Ovary (tissue), 9 donors: ENCODE results near the gene TMEM186. TPM values are rescaled to one million over a fixed set of nuclear protein-coding genes. Genes with fewer than 3 reads are reported as not detected.
"Not testable (repeated sequence)": the region's sequence is repeated elsewhere in the genome, so short reads cannot be mapped to it uniquely, and the experiment has no call there.

Experiments used
- DNase-seq, 5 donors: peaks; one replicate each; pipeline ENCODE4 v3.0.0-alpha.2; 2019 to 2020
- H3K27ac ChIP-seq, 2 donors: fragments of 200-600 bp; one replicate each; pipeline versions ENCODE4 v1.5.1 to v1.8.0; 2019 to 2022
- H3K27me3 ChIP-seq: fragments of 200-600 bp; one replicate; pipeline ENCODE4 v1.8.0; 2022
- H3K36me3 ChIP-seq: fragments of 200-600 bp; sonication (generic); one replicate; pipeline ENCODE4 v1.5.1; 2019
- H3K4me1 ChIP-seq: one replicate; pipeline ENCODE4 v1.8.1; 2013; ENCODE audit warnings: mild to moderate bottlenecking, moderate library complexity; ENCODE audit not compliant: insufficient read depth
- H3K4me3 ChIP-seq: fragments of 200-600 bp; sonication (generic); one replicate; pipeline ENCODE4 v1.5.1; 2017
- H3K9me3 ChIP-seq, 2 donors: fragments of 200-600 bp in 1 of 2; sonication (generic) in 1 of 2; one replicate each; pipeline versions ENCODE4 v1.5.1 to v1.8.1; 2013 to 2019; ENCODE audit warnings: mild to moderate bottlenecking in 1 of 2, moderate library complexity in 1 of 2
- CTCF ChIP-seq, 3 donors: fragments of 450-650 bp in 2 of 3; fragments of 200-600 bp in 1 of 3; IDR thresholded peaks; one replicate each; pipeline versions ENCODE4 v1.5.1 to v1.8.0; 2016 to 2022; ENCODE audit warnings: antibody characterized with exemption in 3 of 3, mild to moderate bottlenecking in 1 of 3
- EP300 ChIP-seq: sonication (generic); formaldehyde crosslinking; IDR thresholded peaks from one replicate; pipeline ENCODE4 v1.6.1; 2017; ENCODE audit warnings: antibody characterized with exemption
- POLR2A ChIP-seq: fragments of 450-650 bp; IDR thresholded peaks from one replicate; pipeline ENCODE4 v1.6.1; 2017; ENCODE audit warnings: antibody characterized with exemption, mild to moderate bottlenecking, moderate library complexity
- WGBS, 3 donors: extraction: QIAGEN DNeasy Blood & Tissue Kit in 1 of 3; methylation state at CpG; one replicate each; pipeline versions ENCODE4 v1.1.5 to v1.1.7; 2013 to 2017; 5-methylcytosine and 5-hydroxymethylcytosine counted together
- intact Hi-C, 4 donors: fragments of 100-400 bp; cut with DNase I; formaldehyde crosslinking; loops; one replicate each; pipeline versions ENCODE4 v1.11.0 to v1.15.1; 2022 to 2023
- polyA plus RNA-seq, 2 donors: library from polyadenylated mRNA; stranded (reverse); fragments of 200-250 nt in 1 of 2; fragments of 350-450 nt in 1 of 2; fragmentation: Illumina TruSeq in 1 of 2; extraction: RNeasy Lipid Tissue Mini Kit (QIAGEN cat#74804) in 1 of 2; gene quantifications; one replicate each; pipeline ENCODE4 v1.2.3, GENCODE V29; 2013 to 2014
- total RNA-seq, 7 donors: library from RNA; depleted of rRNA in 2 of 7; stranded (reverse); fragments of >200 nt in 2 of 7; fragmentation: NEBNext Ultra II Directional in 3 of 7; extraction: Animal tissue kit (Norgen Biotek cat#: 25700) in 3 of 7; gene quantifications; one replicate each; pipeline versions ENCODE4 v1.1.0 to v1.2.4, GENCODE V29; 2016 to 2023
- donor health status: DM: no; HTN: no; CAD: no; lungs with moderate emphysema.
- donor health status: DM: no; HTN: no; CAD: no.
- donor health status: Bipolar disorder and iron deficiency.
- donor health status: DM: yes; HTN: yes; CAD: no.
- donor health status: DM: no; HTN: no; CAD: no.
- donor health status: DM: yes; HTN: yes; CAD: no.

The TMEM186 gene
- total and polyA plus RNA-seq, 9 donors = 4.9 to 11.3 (median 9.6) TPM

GRCh38 chr16:8752706-8753105 lies 44.7 kb downstream of the TMEM186 start:
- Histone ChIP-seq H3K4me1 (no peaks in the 10 kb centered on the region), H3K36me3 (no peaks in the 10 kb centered on the region), H3K9me3 (no peaks in the 10 kb centered on the region), H3K4me3 (no peak overlapping the region), H3K27me3 (no peaks in the 10 kb centered on the region), H3K27ac (no peak overlapping the region)
- 36 to 61% (median 39%) methylated on average over 2 of the region's 2 CpGs for WGBS, 3 donors
- TF ChIP-seq CTCF (IDR thresholded peaks at IDR 0.05) (no peak), EP300 (no peak), POLR2A (no peak)
- no peak for DNase-seq
- intact Hi-C loops = no loop called here

DNA sequence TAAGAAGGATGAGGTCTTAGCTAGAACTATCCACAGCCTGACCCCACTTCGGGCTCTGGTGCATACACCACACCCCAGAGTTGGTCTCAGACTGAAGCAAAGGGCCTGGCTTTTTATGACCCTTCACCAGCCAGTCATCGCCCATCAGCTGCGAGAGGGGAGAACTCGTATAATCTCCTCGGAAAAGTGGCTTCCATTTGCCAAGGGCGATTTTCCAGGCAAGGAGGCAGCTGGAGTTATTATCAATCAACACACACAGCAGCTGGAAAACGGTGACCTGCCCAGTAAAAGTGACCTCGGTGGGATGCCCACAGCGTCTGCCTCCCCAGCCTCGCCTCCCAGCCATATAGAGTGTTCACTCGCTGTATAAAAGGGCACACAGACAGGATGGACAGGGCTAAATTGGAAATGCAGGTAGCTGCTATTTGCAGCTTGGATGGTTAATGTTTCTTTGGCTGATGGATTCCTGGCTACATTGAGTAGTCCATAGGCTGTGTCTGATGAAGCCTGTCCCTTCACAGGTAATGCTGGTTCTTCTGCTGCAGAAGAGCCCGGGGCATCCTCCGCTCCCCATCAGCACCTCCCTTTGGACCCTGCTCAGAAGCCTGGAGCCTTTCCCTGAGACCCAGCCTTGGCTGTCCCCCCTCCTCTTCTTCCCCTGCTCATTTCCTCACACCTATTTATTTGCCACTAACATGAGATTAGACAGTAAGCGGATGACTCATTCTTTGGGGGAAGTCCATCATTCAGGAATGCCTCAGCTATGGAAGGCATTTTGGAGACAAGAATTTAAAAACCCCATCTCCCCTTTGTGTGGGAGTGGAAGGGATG lies 45.7 kb downstream of the TMEM186 start:
- no peaks in the 10 kb centered on the region for H3K36me3 ChIP-seq
- H3K4me1 ChIP-seq = no peaks in the 10 kb centered on the region
- H3K9me3 ChIP-seq = no peaks in the 10 kb centered on the region
- no peaks in the 10 kb centered on the region for H3K27me3 ChIP-seq
- intact Hi-C loops = no loop called here
- DNase-seq = no peak
- WGBS, 3 donors = 70 to 71% (median 71%) methylated on average over 14 of the region's 14 CpGs
- no peak overlapping the region for H3K4me3 ChIP-seq
- TF ChIP-seq EP300 = no peak
- no peak for TF ChIP-seq POLR2A
- TF ChIP-seq CTCF (IDR thresholded peaks at IDR 0.05) = no peak
- no peak overlapping the region for H3K27ac ChIP-seq

- 94 to 96% (median 95%) methylated on average over 9 of the region's 9 CpGs for WGBS, 3 donors
- not testable (repeated sequence) for H3K9me3 ChIP-seq, H3K27ac ChIP-seq, DNase-seq, H3K4me1 ChIP-seq, H3K4me3 ChIP-seq, H3K27me3 ChIP-seq, H3K36me3 ChIP-seq
- intact Hi-C loops = loop anchor here in 1 of 4 donors (2.0 kb wide), 1 partner anchor 48 kb away; the partner anchor contains the start of genes PMM2 and TMEM186
Measured at GRCh38 chr16:8748944-8749343, 48.5 kb downstream of the TMEM186 start.

Other genes with a start within 250 kb of the TMEM186 start
- gene TMEM114, start 207.1 kb downstream of the TMEM186 start, total RNA-seq = not detected
- gene TMEM114, start 207.1 kb downstream of the TMEM186 start, polyA plus RNA-seq = not detected
- gene METTL22, start 175.9 kb downstream of the TMEM186 start, total RNA-seq = 10 to 100 TPM; 21.6 to 45.8 (median 29.4) TPM
- gene METTL22, start 175.9 kb downstream of the TMEM186 start, polyA plus RNA-seq = 10 to 100 TPM; 14.2 to 23.6 TPM
- 10 to 100 TPM in 4 of 7 donors, 1 to 10 TPM in 3; 3.8 to 20.3 (median 11.4) TPM for gene ABAT, start 123.0 kb downstream of the TMEM186 start, total RNA-seq
- 10 to 100 TPM; 13.8 to 17.0 TPM for gene ABAT, start 123.0 kb downstream of the TMEM186 start, polyA plus RNA-seq
- gene PMM2, start 200 bp upstream of the TMEM186 start, total RNA-seq = 10 to 100 TPM; 14.2 to 38.6 (median 23.1) TPM
- 10 to 100 TPM in 1 of 2 donors, 1 to 10 TPM in 1; 9.6 to 28.0 TPM for gene PMM2, start 200 bp upstream of the TMEM186 start, polyA plus RNA-seq
- 10 to 100 TPM; 65.0 to 94.3 (median 81.7) TPM for gene CARHSP1, start 71.4 kb upstream of the TMEM186 start, total RNA-seq
- gene CARHSP1, start 71.4 kb upstream of the TMEM186 start, polyA plus RNA-seq = 100 to 1,000 TPM in 1 of 2 donors, 10 to 100 TPM in 1; 53.2 to 102 TPM
- gene LITAFD, start 84.7 kb upstream of the TMEM186 start, total RNA-seq = not detected
- not detected for gene LITAFD, start 84.7 kb upstream of the TMEM186 start, polyA plus RNA-seq
- gene USP7, start 166.3 kb upstream of the TMEM186 start, total RNA-seq = 100 to 1,000 TPM in 2 of 7 donors, 10 to 100 TPM in 5; 73.8 to 104 (median 98.3) TPM
- 10 to 100 TPM; 28.1 to 86.3 TPM for gene USP7, start 166.3 kb upstream of the TMEM186 start, polyA plus RNA-seq